ENCODE results near the gene GMIP.
"Not testable (repeated sequence)": the region's sequence is repeated elsewhere in the genome, so short reads cannot be mapped to it uniquely, and the experiment has no call there.

GMIP gene, protein sequence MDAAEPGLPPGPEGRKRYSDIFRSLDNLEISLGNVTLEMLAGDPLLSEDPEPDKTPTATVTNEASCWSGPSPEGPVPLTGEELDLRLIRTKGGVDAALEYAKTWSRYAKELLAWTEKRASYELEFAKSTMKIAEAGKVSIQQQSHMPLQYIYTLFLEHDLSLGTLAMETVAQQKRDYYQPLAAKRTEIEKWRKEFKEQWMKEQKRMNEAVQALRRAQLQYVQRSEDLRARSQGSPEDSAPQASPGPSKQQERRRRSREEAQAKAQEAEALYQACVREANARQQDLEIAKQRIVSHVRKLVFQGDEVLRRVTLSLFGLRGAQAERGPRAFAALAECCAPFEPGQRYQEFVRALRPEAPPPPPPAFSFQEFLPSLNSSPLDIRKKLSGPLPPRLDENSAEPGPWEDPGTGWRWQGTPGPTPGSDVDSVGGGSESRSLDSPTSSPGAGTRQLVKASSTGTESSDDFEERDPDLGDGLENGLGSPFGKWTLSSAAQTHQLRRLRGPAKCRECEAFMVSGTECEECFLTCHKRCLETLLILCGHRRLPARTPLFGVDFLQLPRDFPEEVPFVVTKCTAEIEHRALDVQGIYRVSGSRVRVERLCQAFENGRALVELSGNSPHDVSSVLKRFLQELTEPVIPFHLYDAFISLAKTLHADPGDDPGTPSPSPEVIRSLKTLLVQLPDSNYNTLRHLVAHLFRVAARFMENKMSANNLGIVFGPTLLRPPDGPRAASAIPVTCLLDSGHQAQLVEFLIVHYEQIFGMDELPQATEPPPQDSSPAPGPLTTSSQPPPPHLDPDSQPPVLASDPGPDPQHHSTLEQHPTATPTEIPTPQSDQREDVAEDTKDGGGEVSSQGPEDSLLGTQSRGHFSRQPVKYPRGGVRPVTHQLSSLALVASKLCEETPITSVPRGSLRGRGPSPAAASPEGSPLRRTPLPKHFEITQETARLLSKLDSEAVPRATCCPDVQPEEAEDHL

GRCh38 chr19:19643158-19644053 lies at the start of gene GMIP:
TSS of gene GMIP (minus strand) at chr19:19643657. CDS start at chr19:19643529, 128 bp downstream.
- DNase-seq: peak in 41 of 56 donors; percentile 6 to 81 (median 42)

GRCh38 chr19:19691683-19692082 lies 48.2 kb upstream of the GMIP start:
- DNase-seq: no peak

GRCh38 chr19:19689023-19689422 lies 45.6 kb upstream of the GMIP start:
- not testable (repeated sequence) for DNase-seq

GRCh38 chr19:19687090-19687489 lies 43.6 kb upstream of the GMIP start:
- DNase-seq: no peak

DNA sequence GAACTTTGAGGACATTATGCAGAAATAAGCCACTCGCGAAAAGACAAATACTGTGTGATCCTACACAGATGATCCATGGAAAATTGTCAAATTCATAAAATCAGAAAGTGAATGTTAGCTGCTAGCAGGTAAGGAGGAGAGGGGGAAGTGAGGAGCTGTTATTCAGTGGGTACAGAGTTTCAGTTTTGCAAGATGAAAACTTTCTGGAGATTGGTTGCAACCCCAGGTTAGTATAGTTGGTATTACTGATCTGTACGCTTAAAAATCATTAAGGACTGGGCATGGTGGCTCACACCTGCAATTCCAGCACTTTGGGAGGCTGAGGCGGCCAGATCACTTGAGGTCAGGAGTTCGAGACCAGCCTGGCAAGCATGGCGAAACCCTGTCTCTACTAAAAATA lies 43.1 kb upstream of the GMIP start:
- no peak for DNase-seq

DNA sequence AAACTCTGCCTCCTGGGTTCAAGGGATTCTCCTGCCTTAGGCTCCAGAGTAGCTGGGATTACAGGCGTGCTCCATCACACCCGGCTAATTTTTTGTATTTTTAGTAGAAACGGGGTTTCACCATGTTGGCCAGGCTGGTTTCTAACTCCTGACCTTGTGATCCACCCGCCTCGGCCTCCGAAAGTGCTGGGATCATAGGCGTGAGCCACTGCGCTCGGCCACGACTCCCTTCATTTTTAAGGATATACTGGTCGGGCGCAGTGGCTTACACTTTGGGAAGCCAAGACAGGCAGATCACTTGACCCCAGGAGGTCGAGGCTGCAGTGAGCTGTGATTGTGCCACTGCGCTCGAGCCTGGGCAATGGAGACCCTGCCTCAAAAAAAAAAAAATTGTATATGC lies 42.7 kb upstream of the GMIP start:
- not testable (repeated sequence) for DNase-seq

DNA sequence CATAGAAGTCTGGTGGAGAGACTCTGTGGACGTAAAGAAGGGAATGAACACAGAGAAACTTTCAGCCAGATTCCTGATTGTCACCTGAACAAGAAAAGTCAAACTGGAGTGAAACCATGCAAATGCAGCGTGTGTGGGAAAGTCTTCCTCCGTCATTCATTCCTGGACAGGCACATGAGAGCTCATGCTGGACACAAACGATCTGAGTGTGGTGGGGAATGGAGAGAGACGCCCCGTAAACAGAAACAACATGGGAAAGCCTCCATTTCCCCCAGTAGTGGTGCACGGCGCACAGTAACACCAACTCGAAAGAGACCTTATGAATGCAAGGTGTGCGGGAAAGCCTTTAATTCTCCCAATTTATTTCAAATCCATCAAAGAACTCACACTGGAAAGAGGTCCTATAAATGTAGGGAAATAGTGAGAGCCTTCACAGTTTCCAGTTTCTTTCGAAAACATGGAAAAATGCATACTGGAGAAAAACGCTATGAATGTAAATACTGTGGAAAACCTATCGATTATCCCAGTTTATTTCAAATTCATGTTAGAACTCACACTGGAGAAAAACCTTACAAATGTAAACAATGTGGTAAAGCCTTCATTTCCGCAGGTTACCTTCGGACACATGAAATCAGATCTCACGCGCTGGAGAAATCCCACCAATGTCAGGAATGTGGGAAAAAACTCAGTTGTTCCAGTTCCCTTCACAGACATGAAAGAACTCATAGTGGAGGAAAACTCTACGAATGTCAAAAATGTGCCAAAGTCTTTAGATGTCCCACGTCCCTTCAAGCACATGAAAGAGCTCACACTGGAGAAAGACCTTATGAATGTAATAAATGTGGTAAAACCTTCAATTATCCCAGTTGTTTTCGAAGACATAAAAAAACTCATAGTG lies 36.0 kb upstream of the GMIP start:
- DNase-seq: no peak

DNA sequence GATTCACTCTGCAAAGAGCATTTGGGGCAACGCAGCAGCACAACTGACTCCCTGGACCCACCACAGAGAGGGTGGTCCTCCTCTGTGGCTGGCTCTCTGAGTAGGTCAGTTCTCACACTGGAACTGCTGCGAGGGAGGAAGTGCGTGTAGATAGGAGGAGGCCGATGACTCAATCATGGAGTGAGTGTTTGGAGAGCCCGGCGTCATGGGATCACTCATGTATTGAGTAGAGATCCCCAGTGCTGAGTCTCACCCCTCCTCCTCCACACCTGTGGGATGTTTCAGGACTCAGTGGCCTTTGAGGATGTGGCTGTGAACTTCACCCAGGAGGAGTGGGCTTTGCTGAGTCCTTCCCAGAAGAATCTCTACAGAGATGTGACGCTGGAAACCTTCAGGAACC lies 34.1 kb upstream of the GMIP start:
- DNase-seq: no peak

DNA sequence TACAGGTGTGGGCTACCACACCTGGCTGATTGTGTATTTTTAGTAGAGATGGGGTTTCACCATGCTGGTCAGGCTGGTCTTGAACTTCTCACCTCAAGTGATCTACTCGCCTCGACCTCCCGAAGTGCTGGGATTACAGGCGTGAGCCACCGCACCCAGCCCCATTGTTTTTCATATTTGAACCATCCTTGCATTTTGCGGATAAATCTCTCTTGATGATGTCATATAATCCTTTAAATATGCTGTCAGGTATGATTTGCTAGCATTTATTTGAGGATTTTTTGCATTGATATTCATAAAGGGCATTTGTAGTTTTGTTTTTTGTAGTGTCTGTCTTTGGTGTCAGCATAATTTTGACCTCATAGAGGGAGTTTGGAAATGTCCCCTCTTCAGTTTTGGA lies 30.9 kb upstream of the GMIP start:
- DNase-seq: no peak

DNA sequence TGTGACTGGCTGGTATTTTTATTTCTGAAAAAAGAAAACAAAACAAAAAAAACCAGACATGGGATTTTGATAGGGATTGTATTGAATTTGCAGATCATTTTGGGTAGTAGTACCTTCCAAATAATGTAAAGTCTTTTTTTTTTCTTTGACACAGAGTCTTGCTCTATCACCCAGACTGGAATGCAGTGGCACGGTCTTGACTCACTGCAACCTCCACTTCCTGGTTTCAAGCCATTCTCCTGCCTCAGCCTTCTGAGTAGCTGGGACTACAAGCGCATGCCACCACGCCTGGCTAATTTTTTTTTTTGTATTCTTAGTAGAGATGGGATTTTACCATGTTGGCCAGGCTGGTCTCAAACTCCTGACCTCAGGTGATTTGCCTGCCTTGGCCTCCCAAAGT lies 29.4 kb upstream of the GMIP start:
- DNase-seq: no peak

- no peak for DNase-seq
Measured at GRCh38 chr19:19670070-19670551, 26.7 kb upstream of the GMIP start.

GRCh38 chr19:19668230-19669012 lies 25.0 kb upstream of the GMIP start, which contains the start of gene ZNF101:
TSS of gene ZNF101 (plus strand) at chr19:19668839. CDS start at chr19:19668964, 125 bp downstream.
- DNase-seq: peak; percentile 49 to 96 (median 89)

DNA sequence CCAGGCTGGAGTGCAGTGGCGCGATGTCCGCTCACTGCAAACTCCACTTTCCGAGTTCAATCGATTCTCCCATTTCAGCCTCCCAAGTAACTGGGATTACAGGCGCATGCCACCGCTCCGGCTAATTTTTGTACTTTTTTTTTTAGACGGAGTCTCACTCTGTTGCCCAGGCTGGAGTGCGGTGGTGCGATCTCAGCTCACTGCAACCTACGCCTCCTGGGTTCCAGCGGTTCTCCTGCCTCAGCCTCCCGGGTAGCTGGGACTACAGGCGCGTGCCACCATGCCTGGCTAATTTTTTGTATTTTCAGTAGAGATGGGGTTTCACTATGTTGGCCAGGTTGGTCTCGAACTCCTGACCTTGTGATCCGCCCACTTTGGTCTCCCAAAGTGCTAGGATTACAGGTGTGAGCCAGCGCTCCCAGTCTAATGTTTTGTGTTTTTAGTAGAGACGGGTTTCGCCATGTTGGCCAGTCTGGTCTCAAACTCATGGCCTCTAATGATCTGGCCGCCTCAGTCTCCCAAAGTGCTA lies 22.0 kb upstream of the GMIP start:
- DNase-seq: not testable (repeated sequence)

DNA sequence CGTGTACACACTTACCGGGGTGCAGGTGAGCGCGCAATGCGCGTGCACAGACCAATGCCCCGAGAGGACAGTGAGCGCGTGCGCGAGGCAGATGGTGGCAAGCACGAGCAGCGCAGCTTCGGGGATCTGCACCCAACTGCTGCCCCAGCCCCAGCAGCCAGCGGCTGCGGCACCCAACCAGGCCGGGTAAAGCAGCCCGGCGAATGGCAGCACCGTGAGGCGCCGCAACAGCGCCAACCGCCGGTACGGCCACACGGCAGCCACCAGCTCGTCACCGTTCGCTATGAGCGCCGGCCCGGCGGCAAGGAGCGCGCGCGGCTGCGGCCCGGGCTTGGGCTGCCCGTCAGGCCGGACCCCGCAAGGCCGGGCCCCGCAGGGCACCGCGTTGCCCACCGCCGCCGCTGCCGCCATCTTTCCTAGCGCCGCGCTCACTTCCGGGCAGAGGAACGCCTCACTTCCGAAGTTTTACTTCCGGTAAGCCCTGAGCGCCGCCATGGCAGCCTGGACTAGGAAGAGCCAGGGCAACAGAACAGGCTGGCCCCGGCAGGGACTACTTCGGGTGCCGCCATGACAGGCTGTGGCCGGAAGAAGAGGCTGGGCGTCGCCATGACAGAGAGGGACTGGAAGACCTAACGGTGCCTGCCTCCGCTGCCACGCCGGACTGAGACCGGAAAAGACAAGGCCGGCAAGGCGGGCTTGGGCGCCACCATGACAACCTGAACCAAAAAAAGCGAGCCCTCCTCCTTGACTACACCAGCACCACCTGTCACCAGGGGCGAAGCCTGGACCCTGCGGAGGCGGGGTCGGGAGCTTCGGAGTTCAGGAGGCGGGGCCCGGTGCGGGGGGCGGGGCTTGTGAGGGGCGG lies 20.0 kb upstream of the GMIP start, which contains the start of gene ATP13A1:
Gene ATP13A1 (minus strand): TSS at position 421 of the 865 bp plus-strand sequence. CDS start 10 bp downstream, at position 411.
- DNase-seq: peak; percentile 86 to 100 (median 97)

DNA sequence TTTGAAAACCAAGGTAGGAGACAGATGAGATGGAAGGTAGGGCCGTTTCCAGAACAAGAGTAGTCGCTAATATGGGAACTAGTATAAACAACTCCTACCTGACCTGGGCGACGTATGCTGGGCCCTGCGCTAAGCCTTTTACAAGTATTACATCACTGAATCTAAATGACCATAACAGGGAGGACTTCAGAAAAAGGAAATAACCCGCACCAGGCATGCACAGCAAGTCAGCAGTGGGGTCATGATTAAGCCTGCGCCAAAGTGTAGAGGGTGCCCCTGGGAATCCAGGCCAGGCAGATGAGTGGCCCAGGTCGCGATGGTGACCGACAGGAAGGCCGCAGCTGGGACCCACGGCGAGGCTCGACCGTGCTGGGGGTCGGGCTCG lies 19.4 kb upstream of the GMIP start:
- no peak for DNase-seq

- DNase-seq: no peak
Measured at GRCh38 chr19:19662344-19662743, 18.9 kb upstream of the GMIP start.

DNA sequence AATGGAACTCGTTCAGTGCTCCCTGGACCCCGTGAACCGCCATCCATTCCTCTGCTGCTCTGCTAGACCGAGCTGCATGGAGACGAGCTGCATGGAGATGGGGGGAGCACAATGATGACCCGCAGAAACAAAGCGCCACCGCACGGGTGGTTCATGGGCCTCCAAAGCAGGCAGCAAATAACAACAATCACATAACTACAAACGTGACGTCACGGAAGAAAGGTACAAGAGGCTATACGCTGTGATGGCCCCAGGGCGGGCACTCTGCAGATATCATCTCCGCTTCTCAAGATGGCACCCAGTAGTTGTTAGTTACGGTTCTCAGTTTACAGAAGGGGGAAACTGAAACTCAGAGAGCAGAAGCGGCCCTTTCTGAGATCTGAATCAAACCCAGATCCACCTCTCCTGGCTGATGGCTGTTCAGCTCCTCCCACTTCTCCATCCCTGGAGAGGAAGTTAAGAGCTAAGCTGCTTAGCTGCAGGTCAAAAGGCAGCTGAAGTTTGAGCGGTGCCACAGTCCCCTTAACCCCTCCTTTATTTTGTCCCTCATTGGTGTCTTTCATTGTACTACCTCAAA lies 18.3 kb upstream of the GMIP start:
- DNase-seq: peak in 2 of 56 donors; percentile 9 to 11

Data from nucleus accumbens (tissue), 56 donors.